K562 (cell line): ENCODE results near the gene AGXT.

Experiments
- CHD4 ChIP-seq: fragments of 200-600 bp; sonication (generic); IDR thresholded peaks from 3 replicates; pipeline ENCODE4 v1.6.1; 2012; ENCODE audit warnings: low read depth, mild to moderate bottlenecking, mixed read lengths, low read length, inconsistent platforms; ENCODE audit not compliant: insufficient read depth, insufficient replicate concordance, poor library complexity, severe bottlenecking
- CTCF ChIP-seq, 3 experiments: IDR thresholded peaks in 2 of 3; conservative IDR thresholded peaks in 1 of 3; 2 replicates each; pipeline ENCODE4 v1.5.1; 2011 to 2012; ENCODE audit warnings: low read length in 3 of 3, mild to moderate bottlenecking in 3 of 3, control low read depth in 2 of 3, improper control_type of control experiment in 1 of 3, inconsistent platforms in 1 of 3, low read depth in 1 of 3, mixed read lengths in 1 of 3, moderate library complexity in 1 of 3; ENCODE audit not compliant: insufficient read depth in 2 of 3
- DEAF1 ChIP-seq: fragments of 450-650 bp; formaldehyde crosslinking; IDR thresholded peaks from 2 replicates; pipeline ENCODE4 v1.4.0; 2020; ENCODE audit warnings: mild to moderate bottlenecking, moderate library complexity
- ELK1 ChIP-seq: sonication (generic); formaldehyde crosslinking; IDR thresholded peaks from 2 replicates; pipeline ENCODE4 v1.8.1; 2022; ENCODE audit warnings: missing genetic modification reagents
- EP300 ChIP-seq: IDR thresholded peaks from 2 replicates; pipeline ENCODE4 v1.6.1; 2012; ENCODE audit warnings: low read length, improper control_type of control experiment
- EZH2 ChIP-seq: IDR thresholded peaks from 2 replicates; pipeline ENCODE4 v1.6.1; 2012; ENCODE audit warnings: low read depth, mild to moderate bottlenecking, inconsistent platforms, low read length, borderline replicate concordance
- FOXK1 ChIP-seq: sonication (generic); formaldehyde crosslinking; IDR thresholded peaks from 2 replicates; pipeline ENCODE4 v1.8.0; 2022; ENCODE audit warnings: missing genetic modification reagents, mild to moderate bottlenecking, borderline replicate concordance
- MXI1 ChIP-seq: IDR thresholded peaks from 2 replicates; pipeline ENCODE4 v1.6.1; 2011; ENCODE audit warnings: low read depth, mild to moderate bottlenecking, improper control_type of control experiment, low read length
- TAF1 ChIP-seq: IDR thresholded peaks from 2 replicates; pipeline ENCODE4 v1.6.1; 2011; ENCODE audit warnings: mild to moderate bottlenecking, low read length, moderate library complexity; ENCODE audit not compliant: insufficient read depth, control insufficient read depth, severe bottlenecking; ENCODE audit errors: extremely low read depth
- TBP ChIP-seq: optimal IDR thresholded peaks from 2 replicates; pipeline ENCODE3; 2011; ENCODE audit warnings: low read depth, low read length, improper control_type of control experiment
- XRCC3 ChIP-seq: fragments of 450-650 bp; IDR thresholded peaks from 2 replicates; pipeline ENCODE4 v1.6.1; 2017; ENCODE audit warnings: mild to moderate bottlenecking, moderate library complexity

- TF ChIP-seq DEAF1 (no peak), EZH2 (no peak), XRCC3 (no peak), EP300 (no peak), CTCF (IDR thresholded peaks at IDR 0.05 in 2 of 3, conservative IDR thresholded peaks at IDR 0.05 in 1 of 3; ENCODE audit: insufficient read depth in 2 of 3, low read depth in 1 of 3, low read length in 3 of 3) (peak; percentile 59 to 72 (median 70)), FOXK1 (CRISPR knock-in tag) (no peak), TAF1 (no peak), MXI1 (no peak), ELK1 (CRISPR knock-in tag) (no peak), CHD4 (no peak), TBP (no peak)
These were observed 45.4 kb downstream of the AGXT start for GRCh38 chr2:240913810-240914644.
